Epithelial cell of proximal tubule (primary cell): ENCODE results near the gene TMPRSS3. TPM values are rescaled to one million over a fixed set of nuclear protein-coding genes. Genes with fewer than 3 reads are reported as not detected.

Experiments
- DNase-seq: peaks from one replicate; pipeline ENCODE4 v3.0.0-alpha.2; 2011; ENCODE audit warnings: low read depth
- H3K4me3 ChIP-seq: 2 replicates; pipeline ENCODE4 v1.5.1; 2011; ENCODE audit warnings: low read depth, mild to moderate bottlenecking, low read length
- CTCF ChIP-seq: conservative IDR thresholded peaks from 2 replicates; pipeline ENCODE4 v1.5.1; 2012; ENCODE audit warnings: low read depth, mild to moderate bottlenecking, low read length
- total RNA-seq: library from RNA; depleted of rRNA; stranded (reverse); fragments of >200 nt; gene quantifications from 2 replicates; pipeline ENCODE4 v1.2.3, GENCODE V29; 2015

The TMPRSS3 gene
- total RNA-seq, 1 donor from 2014 or later: 2.0 TPM

GRCh38 chr21:42340187-42341050 is 55.4 kb downstream of the TMPRSS3 start:
- no peak for TF ChIP-seq CTCF
- H3K4me3 ChIP-seq: no peak overlapping the region
- no peak for DNase-seq

- DNase-seq: no peak
- H3K4me3 ChIP-seq: no peak overlapping the region
- TF ChIP-seq CTCF: no peak
Measured at GRCh38 chr21:42338729-42339715, 56.8 kb downstream of the TMPRSS3 start.

- peak; percentile 93 for TF ChIP-seq CTCF
- peak; percentile 68 for DNase-seq
- H3K4me3 ChIP-seq: no peak overlapping the region
Measured at GRCh38 chr21:42337830-42338728, 57.8 kb downstream of the TMPRSS3 start.

- TF ChIP-seq CTCF: no peak
- no peak overlapping the region for H3K4me3 ChIP-seq
- DNase-seq: no peak
Measured at GRCh38 chr21:42337276-42337675, 58.6 kb downstream of the TMPRSS3 start.

- no peak for DNase-seq
- TF ChIP-seq CTCF: no peak
- H3K4me3 ChIP-seq: no peak overlapping the region
Measured at GRCh38 chr21:42336054-42336453, 59.8 kb downstream of the TMPRSS3 start.
